GM19023 (cell line): ENCODE results near the gene MAPK4.
"Not testable (repeated sequence)": the region's sequence is repeated elsewhere in the genome, so short reads cannot be mapped to it uniquely, and the experiment has no call there.

ENCODE experiments used
- ATAC-seq: cut with Tn5 transposase; IDR thresholded peaks from one replicate; pipeline ENCODE4 v1.9.1; 2021; ENCODE audit warnings: mild to moderate bottlenecking, moderate library complexity; ENCODE audit not compliant: unreplicated experiment

MAPK4 gene

GRCh38 chr18:50573679-50574078 lies 13.8 kb downstream of the MAPK4 start:
- no peak for ATAC-seq

DNA sequence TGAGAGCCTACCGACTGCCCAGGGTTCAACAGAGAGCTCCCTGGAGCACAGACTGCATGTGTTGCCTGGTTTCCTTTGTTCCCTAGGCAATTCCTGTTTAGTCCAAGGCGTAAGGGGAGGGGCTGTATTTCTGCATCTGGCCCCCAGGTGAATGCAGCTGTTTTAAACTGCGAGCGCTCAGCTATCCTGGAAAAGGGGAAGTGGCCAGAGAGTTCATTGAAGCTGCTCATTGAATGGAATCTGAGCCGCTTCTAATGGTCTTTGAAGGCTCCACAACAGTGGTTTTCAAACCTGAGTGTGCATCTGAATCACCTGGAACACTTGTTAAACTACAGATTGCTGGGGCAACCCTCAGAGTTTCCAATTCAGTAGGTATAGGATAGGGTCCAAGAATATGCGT lies 18.1 kb downstream of the MAPK4 start:
- no peak for ATAC-seq

- no peak for ATAC-seq
Observed at GRCh38 chr18:50578651-50579050, 18.8 kb downstream of the MAPK4 start.

DNA sequence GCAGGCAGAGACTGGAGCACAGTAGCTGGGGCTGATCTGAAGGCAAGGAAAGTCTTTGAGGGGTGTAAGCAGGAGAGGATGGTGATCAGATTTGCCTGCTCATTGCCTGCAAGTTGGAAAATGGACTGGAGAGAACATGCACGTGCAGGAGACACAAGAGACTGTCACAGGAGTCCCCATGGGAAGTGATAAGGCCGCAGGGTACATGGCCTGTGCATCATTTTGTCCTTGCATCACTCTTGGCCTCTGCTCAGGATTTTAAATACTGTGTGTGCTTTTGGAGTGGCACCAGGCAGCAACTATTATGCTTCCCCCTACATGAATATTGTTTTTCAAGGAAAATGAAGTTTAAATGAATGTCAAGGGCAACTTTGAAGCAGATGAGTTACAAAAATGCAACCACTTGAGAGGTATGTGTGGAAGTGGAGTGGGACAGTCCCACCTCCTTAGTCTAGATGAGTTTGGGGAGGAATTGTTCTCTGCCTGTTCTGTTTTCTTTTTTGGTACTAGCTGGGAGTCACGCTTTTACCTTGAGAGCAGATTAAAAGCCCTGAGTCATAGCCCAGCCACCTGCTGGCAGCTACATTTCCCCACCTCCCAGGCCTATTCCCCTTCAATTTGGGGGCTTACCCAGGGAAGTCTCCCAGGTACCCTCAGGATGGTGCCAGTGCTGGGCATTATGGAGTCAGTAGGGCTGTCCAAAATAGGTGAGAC lies 19.3 kb downstream of the MAPK4 start:
- ATAC-seq = no peak

DNA sequence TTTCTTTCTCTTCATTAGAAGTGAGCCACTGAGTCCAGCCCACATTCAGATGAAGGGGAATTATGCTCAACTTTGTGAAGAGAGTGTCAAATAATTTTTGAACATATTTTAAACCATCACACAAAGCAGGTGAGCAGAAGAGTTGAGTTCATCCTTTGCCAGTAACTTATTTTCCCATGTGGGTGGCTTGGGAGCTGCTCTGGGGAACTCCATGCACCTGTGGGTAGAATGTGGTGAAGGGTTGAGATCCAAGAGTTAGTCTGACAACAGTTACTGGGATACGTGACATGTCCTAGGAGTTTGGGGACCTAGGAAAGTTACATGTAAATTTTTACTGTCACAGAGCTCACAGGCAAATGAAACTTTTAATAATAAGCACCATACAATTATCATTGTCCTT lies 21.6 kb downstream of the MAPK4 start:
- no peak for ATAC-seq

GRCh38 chr18:50582500-50582899 lies 22.6 kb downstream of the MAPK4 start:
- no peak for ATAC-seq

GRCh38 chr18:50586710-50587109 lies 26.8 kb downstream of the MAPK4 start:
- no peak for ATAC-seq

- no peak for ATAC-seq
Observed at GRCh38 chr18:50590593-50590992, 30.7 kb downstream of the MAPK4 start.

GRCh38 chr18:50594012-50594411 lies 34.1 kb downstream of the MAPK4 start:
- no peak for ATAC-seq

GRCh38 chr18:50594942-50595341 lies 35.1 kb downstream of the MAPK4 start:
- no peak for ATAC-seq

DNA sequence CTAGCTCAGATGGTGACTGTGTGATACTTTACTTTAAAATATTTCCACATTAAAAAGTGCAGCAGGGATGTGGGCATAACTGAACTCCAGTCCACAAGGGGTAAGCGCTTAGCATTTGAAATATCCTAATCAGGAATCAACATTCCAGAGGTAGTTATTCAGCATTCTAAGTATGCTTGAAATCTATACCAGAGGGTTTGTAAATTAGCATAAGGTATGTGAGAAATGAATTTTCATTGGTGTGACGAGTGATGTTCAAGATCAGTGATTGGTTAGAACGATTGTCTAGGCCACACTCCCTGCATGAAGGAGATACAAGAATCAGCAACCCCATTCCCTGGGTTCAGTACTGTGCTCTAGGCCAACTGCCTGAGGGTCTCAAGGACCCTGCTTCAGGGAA lies 42.6 kb downstream of the MAPK4 start:
- no peak for ATAC-seq

DNA sequence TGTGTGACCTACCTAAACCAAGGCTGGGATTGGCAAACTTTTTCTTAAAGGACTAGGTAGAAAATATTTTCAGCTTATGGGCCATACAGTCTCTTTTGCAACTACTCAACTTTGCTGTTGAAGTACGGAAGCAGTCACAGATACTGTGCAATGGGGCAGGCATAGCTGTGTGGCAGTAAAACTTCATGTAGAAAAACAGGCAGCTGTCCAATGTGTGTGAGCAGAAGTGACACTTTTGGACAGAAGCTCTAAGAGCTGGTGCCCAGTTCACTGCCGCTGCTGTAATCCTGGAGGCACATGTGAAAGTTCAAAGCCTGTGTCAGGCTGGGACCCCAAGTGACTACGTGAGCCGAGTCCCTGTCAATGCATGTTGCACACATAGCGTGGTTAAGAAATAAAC lies 46.7 kb downstream of the MAPK4 start:
- ATAC-seq = no peak

DNA sequence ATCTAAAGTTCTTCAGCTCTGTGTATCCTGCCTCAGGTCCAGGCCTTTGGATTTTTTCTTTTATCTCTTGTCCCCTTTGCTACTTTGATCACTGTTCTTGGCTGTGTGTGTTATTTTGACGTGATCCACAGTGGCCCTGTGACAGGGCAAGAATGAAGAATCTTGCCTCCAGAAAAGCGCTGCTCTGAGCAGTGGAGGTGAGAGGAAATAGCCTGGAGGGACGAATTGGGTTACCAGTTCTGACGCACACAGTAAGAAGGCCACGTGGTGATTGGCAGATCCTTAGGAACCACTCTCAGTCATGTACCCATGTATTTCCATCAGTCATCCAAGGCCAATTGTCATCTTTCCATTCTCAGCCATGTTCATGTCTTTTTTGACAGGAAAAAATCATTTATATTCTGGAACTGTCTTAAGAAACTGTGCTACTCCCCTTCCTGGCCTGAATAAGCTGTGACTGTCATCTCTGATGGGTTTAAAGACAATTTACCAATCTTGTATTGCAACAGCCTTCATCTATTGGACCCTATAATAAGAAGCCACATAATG lies 47.6 kb downstream of the MAPK4 start:
- ATAC-seq = no peak

GRCh38 chr18:50609171-50609570 lies 49.3 kb downstream of the MAPK4 start:
- not testable (repeated sequence) for ATAC-seq

DNA sequence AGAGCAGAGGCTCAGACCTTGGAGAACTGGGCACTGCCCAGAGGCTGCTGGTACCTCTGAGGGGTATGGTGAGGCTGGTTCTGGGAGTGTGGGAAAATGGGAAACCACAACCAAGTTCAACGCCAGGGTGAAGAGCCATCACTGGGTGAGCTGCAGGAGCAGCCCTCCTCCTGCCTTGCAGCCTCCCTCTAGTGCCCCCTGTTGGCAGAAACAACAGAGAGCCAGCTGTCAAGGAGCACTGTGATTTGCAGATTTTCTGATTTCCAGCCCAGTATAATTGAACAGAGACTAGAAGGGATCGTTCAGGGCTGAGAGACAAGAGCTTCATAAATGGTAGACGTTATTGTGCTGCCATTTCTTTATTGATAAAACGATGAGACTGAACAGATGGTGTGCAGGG lies 50.5 kb downstream of the MAPK4 start:
- no peak for ATAC-seq

- ATAC-seq = no peak
Observed at GRCh38 chr18:50611529-50611941, 51.6 kb downstream of the MAPK4 start.

DNA sequence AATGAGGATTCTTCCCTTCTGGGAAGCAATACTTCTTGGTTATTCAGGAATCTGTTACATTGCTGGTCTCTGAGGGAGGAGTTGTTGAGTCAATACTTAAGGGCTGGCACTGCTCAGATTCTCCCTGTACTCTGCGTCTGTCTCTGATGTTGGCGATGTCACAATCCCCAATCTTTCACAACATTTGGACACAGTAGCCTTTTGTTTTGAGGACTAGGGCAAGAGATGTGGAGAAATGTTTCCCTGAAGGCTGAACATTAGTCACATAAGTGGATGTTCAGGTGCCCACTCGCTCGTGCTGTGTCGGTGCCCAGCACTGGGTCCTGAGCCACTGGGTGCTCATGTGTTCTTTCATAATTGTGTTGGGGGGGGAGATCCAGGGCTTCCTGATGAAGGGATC lies 55.0 kb downstream of the MAPK4 start:
- no peak for ATAC-seq

DNA sequence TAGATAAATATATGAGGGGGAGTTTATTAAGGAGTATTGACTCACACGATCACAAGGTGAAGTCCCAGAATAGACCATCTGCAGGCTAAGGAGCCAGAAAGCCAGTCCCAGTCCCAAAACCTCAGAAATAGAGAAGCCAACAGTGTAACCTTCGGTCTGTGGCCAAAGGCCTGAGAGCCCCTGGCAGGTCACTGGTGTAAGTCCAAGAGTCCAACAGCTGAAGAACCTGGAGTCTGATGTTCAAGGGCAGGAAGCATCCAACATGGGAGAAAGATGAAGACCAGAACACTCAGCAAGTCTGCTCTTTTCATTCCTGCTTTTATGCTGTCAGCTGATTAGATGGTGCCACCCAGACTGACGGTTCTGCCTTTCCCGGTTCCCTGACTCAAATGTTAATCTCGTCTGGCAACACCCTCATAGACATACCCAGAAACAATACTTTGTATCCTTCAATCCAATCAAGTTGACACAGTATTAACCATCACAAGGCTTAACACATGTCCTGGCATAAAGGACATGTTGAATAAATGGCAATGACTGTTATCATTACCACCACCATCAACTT lies 56.7 kb downstream of the MAPK4 start:
- ATAC-seq = no peak

GRCh38 chr18:50619861-50620275 lies 60.0 kb downstream of the MAPK4 start:
- ATAC-seq = no peak

DNA sequence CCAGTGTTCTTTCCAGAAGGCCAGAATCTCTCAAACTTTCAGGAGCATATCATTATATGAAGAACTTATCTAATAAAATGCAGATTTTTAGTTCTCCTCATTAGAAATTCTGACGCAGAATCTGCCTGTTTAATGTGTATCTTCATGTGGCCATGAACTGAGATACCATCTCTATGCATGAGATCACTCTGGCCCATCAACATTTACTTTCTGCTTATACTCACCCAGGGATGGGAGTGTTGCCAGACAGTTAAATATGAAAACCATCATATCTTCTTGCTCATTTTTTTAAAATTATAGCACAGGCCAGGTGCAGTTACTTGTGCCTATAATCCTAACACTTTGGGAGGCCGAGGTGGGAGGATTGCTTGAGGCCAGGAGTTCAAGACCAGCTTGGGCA lies 60.4 kb downstream of the MAPK4 start:
- ATAC-seq = no peak

DNA sequence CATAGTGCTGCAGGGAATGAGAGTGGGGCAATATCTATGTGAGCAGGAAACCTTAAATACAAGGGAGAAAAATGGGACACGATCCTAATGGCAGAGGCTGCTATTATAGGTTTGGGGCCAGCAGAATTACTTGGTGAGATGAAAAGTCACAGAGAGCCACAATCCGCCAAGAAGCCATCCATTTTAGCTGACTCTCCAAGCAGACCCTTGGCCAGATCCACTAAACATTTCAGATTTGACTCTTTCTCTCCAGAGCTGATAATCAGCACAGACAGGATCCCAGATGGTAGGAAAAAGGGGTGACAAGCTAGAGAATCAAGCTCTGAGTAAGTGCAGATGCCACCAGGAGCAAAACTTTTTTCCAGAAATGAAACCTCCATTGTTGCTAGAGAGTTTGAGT lies 61.5 kb downstream of the MAPK4 start:
- no peak for ATAC-seq

GRCh38 chr18:50622320-50622719 lies 62.4 kb downstream of the MAPK4 start:
- ATAC-seq = no peak
